ENCODE results near the gene ZNF148.

- TF ChIP-seq POLR2AphosphoS5 (IDR thresholded peaks at IDR 0.05) (no peak), CTCF (IDR thresholded peaks at IDR 0.05) (no peak), EP300 (IDR thresholded peaks at IDR 0.05) (no peak)
Observed at GRCh38 chr3:125332504-125332903, 42.6 kb downstream of the ZNF148 start.

All from sigmoid colon (tissue), 4 donors.